Breast epithelium (tissue), 3 donors: ENCODE data around the gene DLG1.

Experiments used
- CTCF ChIP-seq, 3 donors: fragments of 450-650 bp; IDR thresholded peaks; one replicate each; pipeline ENCODE4 v1.5.1; 2016 to 2017; ENCODE audit warnings: antibody characterized with exemption in 3 of 3, mild to moderate bottlenecking in 3 of 3, moderate library complexity in 3 of 3
- POLR2A ChIP-seq: fragments of 450-650 bp; IDR thresholded peaks from one replicate; pipeline ENCODE4 v1.6.1; 2016; ENCODE audit warnings: antibody characterized with exemption, mild to moderate bottlenecking, moderate library complexity

- TF ChIP-seq POLR2A (no peak), CTCF (IDR thresholded peaks at IDR 0.05) (no peak)
These were observed 103.1 kb downstream of the DLG1 start for GRCh38 chr3:197195326-197195725.
